Loucy (cell line): ENCODE results near the gene TRIM2.

Experiments used
- H2AFZ ChIP-seq: fragments of 200-600 bp; sonication (generic); 2 replicates; pipeline ENCODE4 v1.6.0; 2016; ENCODE audit warnings: antibody characterized with exemption, mild to moderate bottlenecking, low read length, moderate library complexity
- H3F3A ChIP-seq: fragments of 200-600 bp; 2 replicates; pipeline ENCODE4 v1.6.0; 2016; ENCODE audit warnings: antibody characterized with exemption, low read depth, mild to moderate bottlenecking
- H3K27me3 ChIP-seq: fragments of 200-600 bp; sonication (generic); 2 replicates; pipeline ENCODE4 v1.6.1; 2014; ENCODE audit warnings: low read length, mild to moderate bottlenecking; ENCODE audit not compliant: insufficient read depth, poor library complexity, severe bottlenecking
- H3K36me3 ChIP-seq: fragments of 200-600 bp; sonication (generic); 2 replicates; pipeline ENCODE4 v1.6.1; 2016; ENCODE audit warnings: low read length; ENCODE audit not compliant: insufficient read depth
- H3K4me1 ChIP-seq: fragments of 200-600 bp; sonication (generic); 2 replicates; pipeline ENCODE4 v1.5.1; 2014; ENCODE audit warnings: low read length, mild to moderate bottlenecking; ENCODE audit not compliant: insufficient read depth, poor library complexity, severe bottlenecking
- H3K4me2 ChIP-seq: fragments of 200-600 bp; sonication (generic); 2 replicates; pipeline ENCODE4 v1.6.0; 2014; ENCODE audit warnings: antibody characterized with exemption, low read length, low read depth, mild to moderate bottlenecking; ENCODE audit not compliant: poor library complexity, severe bottlenecking
- H3K4me3 ChIP-seq: fragments of 200-600 bp; sonication (generic); 2 replicates; pipeline ENCODE4 v1.5.1; 2014; ENCODE audit warnings: low read length, mild to moderate bottlenecking, mixed read lengths; ENCODE audit not compliant: poor library complexity, severe bottlenecking
- H3K79me2 ChIP-seq: fragments of 200-600 bp; sonication (generic); 2 replicates; pipeline ENCODE4 v1.6.1; 2014; ENCODE audit warnings: low read length; ENCODE audit not compliant: insufficient read depth
- H3K9ac ChIP-seq: fragments of 200-600 bp; sonication (generic); 2 replicates; pipeline ENCODE4 v1.6.0; 2014; ENCODE audit warnings: mild to moderate bottlenecking, low read depth, low read length, moderate library complexity; ENCODE audit not compliant: poor library complexity, severe bottlenecking
- H3K9me2 ChIP-seq: fragments of 200-600 bp; sonication (generic); replicated peaks from 2 replicates; pipeline ENCODE4 v1.6.1; 2016; ENCODE audit warnings: low read depth, low read length, mixed read lengths
- H3K9me3 ChIP-seq: fragments of 200-600 bp; sonication (generic); 2 replicates; pipeline ENCODE4 v1.6.1; 2014; ENCODE audit warnings: mild to moderate bottlenecking, antibody characterized with exemption, low read length, low read depth; ENCODE audit not compliant: insufficient read depth
- H4K20me1 ChIP-seq: fragments of 200-600 bp; sonication (generic); 2 replicates; pipeline ENCODE4 v1.6.0; 2014; ENCODE audit warnings: antibody characterized with exemption, low read length, mild to moderate bottlenecking; ENCODE audit not compliant: insufficient read depth, poor library complexity, severe bottlenecking
- CTCF ChIP-seq: fragments of 200-600 bp; sonication (generic); conservative IDR thresholded peaks from 2 replicates; pipeline ENCODE4 v1.5.1; 2014; ENCODE audit warnings: mild to moderate bottlenecking, antibody characterized with exemption, low read length
- EZH2phosphoT487 ChIP-seq: fragments of 200-600 bp; IDR thresholded peaks from 2 replicates; pipeline ENCODE4 v1.6.1; 2018; ENCODE audit warnings: antibody characterized with exemption, mild to moderate bottlenecking, moderate library complexity, borderline replicate concordance

Gene TRIM2

GRCh38 chr4:153234885-153235284 is 30.6 kb downstream of the TRIM2 start:
- Histone ChIP-seq H3K9ac (no peak overlapping the region), H4K20me1 (no peaks in the 10 kb centered on the region), H3K4me2 (no peak overlapping the region), H3K36me3 (no peaks in the 10 kb centered on the region), H3K9me2 (no peaks in the 10 kb centered on the region), H3K79me2 (no peaks in the 10 kb centered on the region), H3F3A (no peaks in the 10 kb centered on the region), H3K27me3 (no peaks in the 10 kb centered on the region), H3K4me3 (no peak overlapping the region), H3K9me3 (no peaks in the 10 kb centered on the region), H2AFZ (no peak overlapping the region), H3K4me1 (peaks cover 19% of the 10 kb centered on the region)
- TF ChIP-seq EZH2phosphoT487 (no peak), CTCF (0 out of 2 replicates have a peak, but pooled peaks have one; percentile 13)

GRCh38 chr4:153238135-153238919 is 34.1 kb downstream of the TRIM2 start:
- H3K9ac ChIP-seq: no peak overlapping the region

DNA sequence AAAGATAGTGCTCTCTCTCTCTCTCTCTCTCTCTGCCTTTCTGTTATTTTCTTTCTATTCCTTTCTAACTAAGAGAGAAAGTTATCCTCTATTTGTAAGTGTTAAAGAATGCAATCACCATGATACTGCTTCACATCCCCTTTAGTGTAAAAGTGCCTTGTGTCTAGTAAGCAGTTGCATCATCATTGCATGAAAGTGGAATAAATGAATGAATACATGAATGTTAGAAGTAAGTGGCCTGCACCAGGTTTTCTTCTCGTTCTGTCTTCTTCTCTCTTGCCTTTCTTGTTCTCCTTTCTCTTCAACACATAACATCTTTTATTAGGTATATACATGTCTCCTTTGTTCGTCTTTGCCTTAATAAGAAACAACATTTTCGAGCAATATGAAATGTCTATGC is 35.2 kb downstream of the TRIM2 start:
- Histone ChIP-seq H2AFZ (no peak overlapping the region), H3K4me3 (no peak overlapping the region), H3K9me3 (no peaks in the 10 kb centered on the region), H3F3A (no peaks in the 10 kb centered on the region), H3K4me1 (peaks cover 9% of the 10 kb centered on the region), H3K9ac (no peak overlapping the region), H3K4me2 (no peak overlapping the region), H3K27me3 (no peaks in the 10 kb centered on the region), H3K79me2 (no peaks in the 10 kb centered on the region), H3K9me2 (no peaks in the 10 kb centered on the region), H4K20me1 (no peaks in the 10 kb centered on the region), H3K36me3 (no peaks in the 10 kb centered on the region)
- TF ChIP-seq CTCF (no peak), EZH2phosphoT487 (no peak)

More at GRCh38 chr4:153238135-153238919, 34.1 kb downstream of the TRIM2 start:
- Histone ChIP-seq H3K79me2 (no peaks in the 10 kb centered on the region), H3K4me1 (peaks cover 16% of the 10 kb centered on the region), H4K20me1 (no peaks in the 10 kb centered on the region), H3K36me3 (no peaks in the 10 kb centered on the region), H3K27me3 (no peaks in the 10 kb centered on the region), H3K4me3 (no peak overlapping the region), H3K4me2 (no peak overlapping the region), H3K9me2 (no peaks in the 10 kb centered on the region), H2AFZ (no peak overlapping the region), H3K9me3 (no peaks in the 10 kb centered on the region), H3F3A (no peaks in the 10 kb centered on the region)
- TF ChIP-seq EZH2phosphoT487: no peak
- TF ChIP-seq CTCF: no peak
